GM12801 (cell line): Measurements from ENCODE around the gene GPD1L.

Experiments
- CTCF ChIP-seq: IDR thresholded peaks from one replicate; pipeline ENCODE4 v1.5.1; 2011; ENCODE audit warnings: control low read depth; ENCODE audit not compliant: insufficient read length; ENCODE audit errors: extremely low read depth

Gene GPD1L

GRCh38 chr3:32120471-32120870, 14.1 kb downstream of the GPD1L start:
- TF ChIP-seq CTCF = no peak

- TF ChIP-seq CTCF = no peak
Measured at GRCh38 chr3:32121137-32121536, 14.7 kb downstream of the GPD1L start.

GRCh38 chr3:32123620-32124019, 17.2 kb downstream of the GPD1L start:
- TF ChIP-seq CTCF = no peak

GRCh38 chr3:32125012-32125411, 18.6 kb downstream of the GPD1L start:
- no peak for TF ChIP-seq CTCF

- no peak for TF ChIP-seq CTCF
Measured at GRCh38 chr3:32126305-32127015, 20.0 kb downstream of the GPD1L start.

- TF ChIP-seq CTCF = no peak
Measured at GRCh38 chr3:32127219-32127826, 20.9 kb downstream of the GPD1L start.

GRCh38 chr3:32128936-32129335, 22.5 kb downstream of the GPD1L start:
- no peak for TF ChIP-seq CTCF
